ENCODE data around the gene ARL4D. TPM values are rescaled to one million over a fixed set of nuclear protein-coding genes. Genes with fewer than 3 reads are reported as not detected.
"Not testable (repeated sequence)": the region's sequence is repeated elsewhere in the genome, so short reads cannot be mapped to it uniquely, and the experiment has no call there.

Gene ARL4D
- total and polyA plus RNA-seq, 2 of the 8 experiments (the other 6 are each of a cell fraction or from before 2014, with no cell fraction given) = 8.4 to 9.2 TPM

DNA sequence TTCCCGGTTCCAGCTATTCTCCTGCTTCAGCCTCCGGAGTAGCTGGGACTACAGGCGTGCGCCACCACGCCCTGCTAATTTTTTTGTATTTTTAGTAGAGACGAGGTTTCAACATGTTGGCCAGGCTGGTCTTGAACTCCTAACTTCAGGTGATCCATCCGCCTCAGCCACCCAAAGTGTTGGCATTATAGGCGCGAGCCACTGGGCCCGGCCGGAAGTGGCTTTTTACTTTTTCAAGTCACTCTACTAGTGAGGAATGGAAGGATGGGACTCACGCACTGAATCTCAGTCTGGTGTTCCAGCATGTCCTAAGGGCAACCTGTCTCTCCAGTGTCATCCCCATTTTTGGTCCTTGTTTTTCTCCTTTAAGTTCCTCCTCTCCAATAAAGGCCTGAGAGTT, 4.1 kb upstream of the ARL4D start:
- H2BK15ac ChIP-seq (ENCODE audit: low read length); H3K4me2 ChIP-seq (ENCODE audit: insufficient read depth in 1 of 2, low read depth in 2 of 2, low read length in 2 of 2); H4K8ac ChIP-seq (ENCODE audit: extremely low read depth, insufficient read depth, low read length); H3K23me2 ChIP-seq (ENCODE audit: low read depth, low read length); DNase-seq (ENCODE audit: low read depth in 1 of 2, low spot score in 2 of 2); H3K9me3 ChIP-seq (ENCODE audit: insufficient read depth in 2 of 2, low read depth in 1 of 2, low read length in 1 of 2); H3K4ac ChIP-seq (replicated peaks; ENCODE audit: insufficient read length, low read depth, low read length); H4K91ac ChIP-seq (replicated peaks; ENCODE audit: insufficient read length, low read length); FAIRE-seq; H3K14ac ChIP-seq (ENCODE audit: insufficient read length); H4K5ac ChIP-seq (ENCODE audit: insufficient read length, low read depth, low read length); H3K4me3 ChIP-seq (ENCODE audit: extremely low read depth in 1 of 4, insufficient read depth in 2 of 4, low read depth in 3 of 4, low read length in 4 of 4); H3K56ac ChIP-seq (replicated peaks; ENCODE audit: insufficient read length, low read depth, low read length); H3K18ac ChIP-seq (ENCODE audit: extremely low read depth, low read length); H3K4me1 ChIP-seq (replicated peaks in 1 of 4; ENCODE audit: control insufficient read depth in 3 of 4, insufficient read depth in 4 of 4, low read length in 3 of 4); H3K36me3 ChIP-seq (ENCODE audit: control insufficient read depth in 2 of 4, insufficient read depth in 4 of 4, low read length in 3 of 4); H2BK120ac ChIP-seq (replicated peaks; ENCODE audit: low read depth, low read length); H2AFZ ChIP-seq (ENCODE audit: low read length); H3K9ac ChIP-seq (replicated peaks in 1 of 4; ENCODE audit: extremely low read depth in 1 of 4, low read depth in 3 of 4, low read length in 3 of 4); H3K23ac ChIP-seq (ENCODE audit: insufficient read length); H2BK5ac ChIP-seq (ENCODE audit: low read depth, low read length); H3K79me2 ChIP-seq (ENCODE audit: control insufficient read depth in 1 of 2, insufficient read depth in 2 of 2, low read length in 2 of 2); H2BK12ac ChIP-seq (ENCODE audit: low read depth, low read length); H2AK5ac ChIP-seq (ENCODE audit: low read depth, low read length); H3K27me3 ChIP-seq (replicated peaks in 1 of 4; ENCODE audit: control insufficient read depth in 3 of 4, extremely low read depth in 1 of 4, insufficient read depth in 3 of 4, low read length in 3 of 4); H4K20me1 ChIP-seq (replicated peaks in 1 of 2; ENCODE audit: control insufficient read depth in 1 of 2, insufficient read depth in 2 of 2, low read length in 2 of 2); H3K79me1 ChIP-seq (ENCODE audit: low read depth, low read length); H2BK20ac ChIP-seq (ENCODE audit: low read length); H3K27ac ChIP-seq (ENCODE audit: low read depth, low read length): not testable (repeated sequence)
- POLR2A ChIA-PET (ENCODE audit: partially characterized antibody) = interaction anchor here (0.5 to 15.1 kb wide), 9 partner anchors 9 to 136 kb away, joined by 3 to 184 read pairs (median 4); partner anchors contain the start of gene DHX8
- CTCF ChIA-PET (ENCODE audit: partially characterized antibody) = interaction anchor here (0.5 to 14.9 kb wide), 34 partner anchors 9 to 603 kb away, joined by 3 to 296 read pairs (median 7); partner anchors contain the start of gene DHX8
- WGBS, 2 experiments (ENCODE audit: extremely low coverage in 1 of 2, insufficient coverage in 1 of 2, insufficient read length in 1 of 2, insufficient replicate concordance in 2 of 2, low coverage in 1 of 2, low lambda C conversion rate in 2 of 2, missing lambda C conversion rate in 1 of 2) = 95% methylated on average over 12 of the region's 12 CpGs; no CpG with 5 or more reads in 1 of the 2 experiments
